ENCODE results near the gene ATP1B2.

The ATP1B2 gene

DNA sequence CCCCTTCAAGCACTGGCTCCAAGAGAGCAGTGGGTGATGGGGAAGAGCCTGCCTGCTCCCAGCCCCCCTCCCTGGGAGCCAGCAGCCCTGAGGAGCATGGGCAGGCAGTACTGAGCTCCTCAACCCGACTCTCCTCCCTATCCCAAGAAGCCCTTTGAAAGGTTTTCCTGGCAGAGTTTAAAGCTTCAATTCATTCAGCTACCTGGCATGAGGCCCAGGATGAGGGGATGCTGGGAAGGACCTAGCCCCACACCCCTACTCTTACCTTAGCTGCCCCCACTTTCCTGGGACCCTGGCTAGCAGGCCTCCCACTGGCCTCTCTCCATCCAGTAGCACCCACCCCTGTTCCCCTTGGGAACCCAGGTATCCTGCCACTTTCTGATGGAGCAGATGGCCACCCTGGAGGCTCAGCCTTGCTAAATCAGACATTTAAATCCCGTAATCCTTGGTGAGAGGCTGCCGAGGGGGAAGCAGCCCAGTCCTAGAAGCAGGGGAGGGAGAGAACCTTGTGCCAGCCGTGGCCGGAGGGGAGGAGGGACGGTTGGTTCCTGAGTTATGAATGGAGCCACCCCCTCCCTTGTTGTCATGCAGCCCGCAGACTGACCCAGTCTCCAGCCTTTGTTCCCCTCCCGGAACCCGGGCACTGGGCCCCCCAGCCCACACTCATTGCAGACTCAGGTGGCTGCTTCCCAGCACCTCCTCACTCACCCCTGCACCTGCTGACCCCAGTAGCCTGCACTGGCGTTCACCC lies 17.1 kb downstream of the ATP1B2 start:
- DNase-seq (ENCODE audit: low read depth): no peak
- TF ChIP-seq, protein P1, sequence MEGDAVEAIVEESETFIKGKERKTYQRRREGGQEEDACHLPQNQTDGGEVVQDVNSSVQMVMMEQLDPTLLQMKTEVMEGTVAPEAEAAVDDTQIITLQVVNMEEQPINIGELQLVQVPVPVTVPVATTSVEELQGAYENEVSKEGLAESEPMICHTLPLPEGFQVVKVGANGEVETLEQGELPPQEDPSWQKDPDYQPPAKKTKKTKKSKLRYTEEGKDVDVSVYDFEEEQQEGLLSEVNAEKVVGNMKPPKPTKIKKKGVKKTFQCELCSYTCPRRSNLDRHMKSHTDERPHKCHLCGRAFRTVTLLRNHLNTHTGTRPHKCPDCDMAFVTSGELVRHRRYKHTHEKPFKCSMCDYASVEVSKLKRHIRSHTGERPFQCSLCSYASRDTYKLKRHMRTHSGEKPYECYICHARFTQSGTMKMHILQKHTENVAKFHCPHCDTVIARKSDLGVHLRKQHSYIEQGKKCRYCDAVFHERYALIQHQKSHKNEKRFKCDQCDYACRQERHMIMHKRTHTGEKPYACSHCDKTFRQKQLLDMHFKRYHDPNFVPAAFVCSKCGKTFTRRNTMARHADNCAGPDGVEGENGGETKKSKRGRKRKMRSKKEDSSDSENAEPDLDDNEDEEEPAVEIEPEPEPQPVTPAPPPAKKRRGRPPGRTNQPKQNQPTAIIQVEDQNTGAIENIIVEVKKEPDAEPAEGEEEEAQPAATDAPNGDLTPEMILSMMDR (IDR thresholded peaks at IDR 0.05; ENCODE audit: low read depth, low read length, missing control alignments): no peak
- no peak overlapping the region for H3K4me3 ChIP-seq (ENCODE audit: low read depth, low read length)

DNA sequence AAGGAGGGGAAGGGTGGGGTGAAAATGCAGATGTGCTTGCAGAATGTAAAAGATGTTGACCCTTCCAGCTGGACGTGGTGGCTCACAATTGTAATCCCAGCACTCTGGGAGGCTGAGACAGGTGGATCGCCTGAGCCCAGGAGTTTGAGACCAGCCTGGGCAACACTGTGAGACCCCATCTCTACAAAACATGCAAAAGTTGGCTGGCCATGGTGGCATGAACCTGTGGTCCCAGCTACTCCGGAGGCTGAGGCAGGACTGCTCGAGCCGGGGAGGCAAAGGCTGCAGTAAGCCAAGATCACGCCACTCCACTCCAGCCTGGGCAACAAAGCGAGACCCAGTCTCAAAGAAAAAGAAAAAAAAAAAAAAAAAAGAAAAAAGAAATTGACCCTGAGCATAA lies 17.8 kb downstream of the ATP1B2 start:
- TF ChIP-seq, protein P1 (IDR thresholded peaks at IDR 0.05; ENCODE audit: low read depth, low read length, missing control alignments): no peak
- H3K4me3 ChIP-seq (ENCODE audit: low read depth, low read length): no peak overlapping the region
- no peak for DNase-seq (ENCODE audit: low read depth)

DNA sequence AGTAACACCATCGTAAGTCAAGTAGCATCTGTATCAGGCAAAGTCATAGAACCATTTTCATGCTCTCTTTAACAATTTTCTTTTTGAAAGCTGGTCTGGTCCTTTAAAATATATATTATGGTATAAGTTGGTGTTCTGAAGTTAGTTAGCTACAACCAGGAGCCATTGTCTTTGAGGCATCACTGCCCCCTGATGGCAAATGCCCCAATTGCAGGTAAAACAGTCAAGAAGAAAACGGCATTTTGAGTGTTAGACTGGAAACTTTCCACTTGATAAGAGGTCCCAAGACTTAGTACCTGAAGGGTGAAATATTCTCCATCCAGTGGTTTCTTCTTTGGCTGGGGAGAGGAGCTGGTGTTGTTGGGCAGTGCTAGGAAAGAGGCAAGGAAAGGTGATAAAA lies 22.5 kb downstream of the ATP1B2 start:
- TF ChIP-seq, protein P1 (IDR thresholded peaks at IDR 0.05; ENCODE audit: low read depth, low read length, missing control alignments): peak; percentile 53
- no peak for DNase-seq (ENCODE audit: low read depth)
- no peak overlapping the region for H3K4me3 ChIP-seq (ENCODE audit: low read depth, low read length)

DNA sequence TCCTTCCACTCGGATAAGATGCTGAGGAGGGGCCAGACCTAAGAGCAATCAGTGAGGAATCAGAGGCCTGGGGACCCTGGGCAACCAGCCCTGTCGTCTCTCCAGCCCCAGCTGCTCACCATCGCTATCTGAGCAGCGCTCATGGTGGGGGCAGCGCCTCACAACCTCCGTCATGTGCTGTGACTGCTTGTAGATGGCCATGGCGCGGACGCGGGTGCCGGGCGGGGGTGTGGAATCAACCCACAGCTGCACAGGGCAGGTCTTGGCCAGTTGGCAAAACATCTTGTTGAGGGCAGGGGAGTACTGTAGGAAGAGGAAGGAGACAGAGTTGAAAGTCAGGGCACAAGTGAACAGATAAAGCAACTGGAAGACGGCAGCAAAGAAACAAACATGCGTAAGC lies 24.2 kb downstream of the ATP1B2 start:
- TF ChIP-seq, protein P1 (IDR thresholded peaks at IDR 0.05; ENCODE audit: low read depth, low read length, missing control alignments): no peak
- H3K4me3 ChIP-seq (ENCODE audit: low read depth, low read length): no peak overlapping the region
- DNase-seq (ENCODE audit: low read depth): no peak

DNA sequence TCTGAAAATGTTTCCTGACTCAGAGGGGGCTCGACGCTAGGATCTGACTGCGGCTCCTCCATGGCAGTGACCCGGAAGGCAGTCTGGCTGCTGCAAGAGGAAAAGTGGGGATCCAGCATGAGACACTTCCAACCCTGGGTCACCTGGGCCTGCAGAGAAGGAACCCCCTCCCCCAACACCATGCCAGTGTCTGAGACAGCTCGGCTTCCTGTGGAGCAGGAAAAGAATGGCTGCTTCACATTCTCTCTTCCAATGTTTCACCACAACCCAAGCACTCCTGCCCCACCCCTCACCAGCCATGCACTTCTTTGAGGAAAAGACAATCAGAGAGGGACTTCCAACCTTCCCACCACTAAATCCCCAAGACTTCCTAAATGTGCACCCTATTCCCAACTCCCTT lies 25.8 kb downstream of the ATP1B2 start:
- H3K4me3 ChIP-seq (ENCODE audit: low read depth, low read length): no peak overlapping the region
- DNase-seq (ENCODE audit: low read depth): no peak
- TF ChIP-seq, protein P1 (IDR thresholded peaks at IDR 0.05; ENCODE audit: low read depth, low read length, missing control alignments): no peak

DNA sequence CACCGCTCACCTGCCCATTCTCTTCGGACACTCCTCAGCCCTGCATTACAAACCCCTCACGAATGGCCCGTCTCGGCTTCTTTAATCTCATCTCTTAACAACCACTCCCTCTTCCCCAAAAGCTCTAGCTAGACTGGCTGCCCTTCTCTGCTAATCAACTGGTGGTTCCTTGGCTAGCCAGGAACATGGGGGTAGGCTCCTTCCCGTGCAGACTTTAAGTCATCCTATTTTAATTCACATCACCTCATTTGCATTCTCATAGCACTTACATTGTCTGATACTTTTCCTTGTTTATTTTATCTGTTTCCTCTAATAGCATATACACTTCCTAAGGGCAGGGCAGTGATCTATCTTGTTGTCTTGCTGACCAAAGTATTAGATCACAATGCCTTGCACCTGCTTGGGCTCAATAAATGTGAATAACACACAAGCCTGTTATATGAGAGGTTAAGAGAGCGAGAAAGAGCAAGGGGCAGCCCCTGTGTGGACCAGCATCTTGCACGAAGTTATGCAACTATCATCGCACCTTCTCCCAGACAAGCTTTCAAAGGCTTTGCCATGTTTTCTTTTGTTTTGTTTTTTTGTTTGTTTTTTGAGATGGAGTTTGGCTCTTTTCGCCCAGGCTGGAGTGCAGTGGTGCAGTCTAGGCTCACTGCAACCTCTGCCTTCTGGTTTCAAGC lies 26.8 kb downstream of the ATP1B2 start:
- DNase-seq (ENCODE audit: low read depth): no peak
- H3K4me3 ChIP-seq (ENCODE audit: low read depth, low read length): no peak overlapping the region
- TF ChIP-seq, protein P1 (IDR thresholded peaks at IDR 0.05; ENCODE audit: low read depth, low read length, missing control alignments): no peak

Measured in GM12864 (cell line).